GM18907 (cell line): Measurements from ENCODE around the gene TFRC.
"Not testable (repeated sequence)": the region's sequence is repeated elsewhere in the genome, so short reads cannot be mapped to it uniquely, and the experiment has no call there.

Experiments used
- ATAC-seq: cut with Tn5 transposase; IDR thresholded peaks from one replicate; pipeline ENCODE4 v1.9.1; 2021; ENCODE audit warnings: mild to moderate bottlenecking, moderate library complexity; ENCODE audit not compliant: unreplicated experiment

Gene TFRC

DNA sequence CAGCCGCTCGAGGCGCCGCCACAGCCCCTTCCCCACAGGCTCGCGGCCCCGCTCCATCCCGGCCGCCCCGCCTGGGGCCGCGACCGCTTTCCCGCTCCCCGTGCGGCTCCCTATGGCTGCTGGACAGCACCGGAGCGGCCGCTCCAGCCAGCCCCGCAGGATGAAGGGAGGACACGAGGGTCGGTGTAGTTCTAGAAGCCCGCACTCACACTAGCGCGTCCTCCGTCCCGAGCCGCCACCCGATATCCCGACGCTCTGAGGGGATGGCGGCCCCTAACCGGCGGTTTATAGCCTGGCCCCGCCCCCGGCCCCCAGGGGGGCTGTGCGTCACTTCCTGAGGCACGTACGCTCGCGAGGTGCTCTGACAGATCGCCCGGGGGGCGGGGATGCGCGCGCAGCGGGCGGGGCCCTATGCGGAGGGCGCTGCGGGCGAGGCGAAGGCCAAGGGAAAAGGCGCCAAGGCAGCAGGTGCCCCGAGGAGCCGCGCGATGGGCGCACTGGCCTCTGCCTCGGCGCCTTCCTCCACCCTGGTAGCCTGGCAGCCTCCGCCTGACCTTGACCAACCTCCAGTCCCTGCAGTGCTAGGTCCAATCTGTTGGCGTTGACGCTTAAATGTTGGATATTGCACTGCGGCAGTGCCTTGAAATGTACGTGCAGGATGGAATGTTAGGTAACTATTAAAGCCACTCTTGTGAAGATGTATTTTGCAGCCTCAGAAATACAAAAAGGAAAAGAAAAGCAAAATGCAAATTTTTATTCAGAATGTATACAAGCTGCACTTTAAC lies at the start of gene TFRC:
Gene TFRC (minus strand): TSS at position 257 of the 785 bp plus-strand sequence. CDS start 4,991 bp downstream, outside the sequence.
- ATAC-seq = peak; percentile 89

DNA sequence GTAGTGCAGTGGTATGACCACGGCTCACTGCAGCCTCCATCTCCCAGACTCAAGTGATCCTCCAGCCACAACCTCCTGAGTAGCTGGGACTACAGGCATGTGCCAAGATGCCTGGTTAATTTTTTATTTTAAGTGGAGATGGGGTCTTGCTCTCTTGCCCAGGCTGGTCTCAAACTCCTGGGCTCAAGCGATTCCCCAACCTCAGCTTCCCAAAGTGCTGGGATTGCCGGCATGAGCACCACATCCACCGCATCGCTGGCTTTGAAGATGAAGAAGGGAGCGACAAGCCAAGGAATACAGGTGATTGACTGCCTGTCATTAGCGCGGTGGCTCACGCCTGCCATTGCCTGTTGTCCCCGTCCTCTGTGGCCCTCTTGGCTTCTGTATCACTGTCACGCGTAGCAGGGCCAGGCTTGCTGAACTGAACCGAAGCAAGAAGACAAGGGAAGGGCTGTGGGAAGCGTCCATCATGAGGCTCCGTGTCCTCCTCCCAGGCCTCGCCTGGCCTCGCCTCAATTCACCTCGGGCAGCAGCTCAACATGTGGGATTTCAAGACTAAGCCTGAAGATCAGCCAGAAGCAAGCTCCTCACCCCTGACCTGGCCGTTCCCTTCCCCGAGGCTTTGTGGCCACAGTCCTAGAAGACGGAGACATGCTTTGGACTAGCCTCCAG lies 46.4 kb upstream of the TFRC start:
- no peak for ATAC-seq

DNA sequence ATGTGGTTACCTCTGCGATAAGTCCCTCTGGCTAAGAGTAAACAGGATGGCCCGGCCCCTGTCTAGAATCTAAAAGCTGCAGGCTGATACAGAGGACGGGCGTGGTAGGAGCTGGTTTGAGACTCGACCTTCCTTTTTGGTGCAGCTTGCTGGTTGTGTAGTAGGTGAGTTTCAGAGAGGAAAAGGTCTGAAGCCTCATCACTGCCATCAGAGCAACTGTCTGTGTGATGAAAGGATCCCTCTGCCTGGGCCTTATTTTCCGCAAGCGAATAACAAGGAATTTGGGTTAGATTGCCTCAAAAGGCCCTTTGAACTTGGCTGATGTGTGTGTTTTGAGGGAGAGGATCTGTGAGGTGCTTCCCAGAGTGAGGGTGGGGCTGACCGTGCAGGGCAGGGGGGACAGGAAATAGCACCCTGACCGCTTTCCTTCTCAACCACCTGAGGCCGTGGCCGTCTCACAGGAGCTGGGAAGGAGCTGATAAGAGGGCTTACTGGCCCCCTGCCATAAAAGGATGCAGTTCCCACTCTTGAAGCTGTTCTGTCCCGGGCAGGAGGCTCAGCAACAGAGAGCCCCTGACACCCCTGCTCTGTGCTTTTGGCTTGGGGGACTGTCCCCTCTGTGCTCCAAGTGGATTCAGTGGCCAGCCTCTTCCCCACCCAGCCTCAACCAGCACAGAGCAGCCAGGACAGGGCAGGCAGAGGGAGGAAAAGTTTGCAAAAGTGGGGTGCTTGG lies 45.6 kb upstream of the TFRC start:
- ATAC-seq = no peak

DNA sequence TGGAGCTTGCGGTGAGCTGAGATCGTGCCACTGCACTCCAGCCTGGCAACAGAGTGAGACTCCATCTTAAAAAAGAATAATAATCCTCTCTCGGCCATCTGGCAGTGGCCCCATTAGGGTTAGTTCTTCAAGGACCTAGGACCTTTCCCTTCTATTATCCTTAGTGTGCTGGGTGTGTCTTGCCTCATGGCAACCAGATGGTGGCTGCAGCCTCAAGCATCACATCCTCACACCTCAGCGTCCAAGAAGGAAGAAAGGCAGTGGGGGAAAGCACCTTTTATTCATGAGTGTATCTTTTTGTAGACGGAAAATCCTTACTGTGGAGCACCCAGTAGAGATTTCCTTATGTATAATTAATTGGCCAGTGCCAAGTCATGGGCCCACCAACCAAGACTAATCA lies 42.7 kb upstream of the TFRC start:
- ATAC-seq = no peak

DNA sequence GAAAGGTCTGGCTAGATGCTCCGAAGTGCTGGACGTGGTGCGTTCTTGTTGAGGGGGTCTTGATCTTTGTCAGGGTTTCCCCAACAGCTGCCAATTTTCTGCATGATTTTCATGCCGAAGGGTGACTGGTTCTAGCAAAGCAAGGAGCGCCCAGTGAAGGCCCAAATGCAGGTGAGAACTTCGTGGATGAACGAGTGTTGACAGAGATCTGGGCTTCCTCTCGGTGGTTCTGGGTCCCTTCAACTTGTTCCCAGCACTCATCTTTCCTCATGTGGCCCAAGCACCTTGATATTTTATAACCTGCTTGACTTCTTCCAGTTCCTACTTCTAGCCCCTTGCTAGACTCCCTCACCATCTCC lies 40.8 kb upstream of the TFRC start:
- no peak for ATAC-seq

- no peak for ATAC-seq
Measured at GRCh38 chr3:196122021-196122687, 40.3 kb upstream of the TFRC start.

DNA sequence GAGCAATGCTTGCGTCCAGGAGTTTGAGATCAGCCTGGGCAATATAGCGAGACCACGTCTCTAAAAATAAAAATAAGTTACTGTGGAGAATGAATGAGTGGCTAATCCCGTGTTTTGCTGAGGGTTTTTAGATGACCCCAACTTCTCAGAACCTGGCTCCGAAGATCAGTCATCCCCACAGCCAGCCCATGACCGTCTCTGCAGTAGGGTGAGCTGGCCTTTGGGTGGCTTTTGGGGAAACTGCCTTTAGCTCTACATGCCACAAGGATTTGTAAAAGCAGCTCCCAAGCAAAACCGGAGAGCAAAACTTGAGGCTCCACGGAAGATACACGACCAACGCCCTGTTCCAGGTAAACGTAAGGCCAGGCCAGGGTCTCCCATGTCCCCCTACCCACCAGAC lies 39.2 kb upstream of the TFRC start:
- no peak for ATAC-seq

- no peak for ATAC-seq
Measured at GRCh38 chr3:196120291-196120951, 38.5 kb upstream of the TFRC start.

DNA sequence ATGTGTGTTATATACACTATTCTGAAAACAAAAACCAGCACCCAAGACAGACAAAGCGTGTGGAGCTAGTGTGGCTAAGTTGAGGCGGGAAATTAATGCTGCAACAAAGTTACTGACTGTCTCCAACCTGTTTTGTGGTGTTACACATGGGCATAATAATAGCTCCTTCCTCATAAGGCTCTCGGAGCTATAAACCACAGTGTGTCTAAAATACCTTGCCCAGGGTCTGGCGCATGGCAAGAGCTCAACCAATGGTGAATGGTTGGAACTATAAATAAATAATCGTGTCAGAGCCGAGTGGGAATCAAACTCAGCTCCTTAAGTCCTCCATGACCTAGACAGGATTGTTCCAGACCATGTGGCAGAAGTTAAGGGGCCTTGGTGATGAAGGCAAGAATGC lies 35.9 kb upstream of the TFRC start:
- no peak for ATAC-seq

DNA sequence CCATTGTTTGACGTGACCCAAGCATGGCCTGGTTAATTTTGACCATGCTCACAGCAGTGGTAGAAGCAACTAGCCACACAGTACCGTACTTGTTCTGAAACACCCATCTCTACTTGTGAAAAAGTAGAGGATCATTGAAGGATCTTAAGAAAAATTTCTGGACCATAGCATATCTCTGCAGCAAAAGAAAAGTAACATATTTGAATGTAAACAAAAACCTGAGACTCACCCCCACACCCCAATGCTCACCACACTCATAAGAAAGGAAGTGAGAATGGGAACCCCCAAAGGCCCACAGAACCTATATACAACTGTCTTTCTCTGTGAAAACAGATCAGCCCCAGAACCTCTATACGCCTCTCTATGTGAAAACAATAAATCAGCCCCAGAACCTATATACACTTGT lies 33.8 kb upstream of the TFRC start:
- ATAC-seq = peak; percentile 55

GRCh38 chr3:196111939-196112386 lies 30.1 kb upstream of the TFRC start:
- ATAC-seq = no peak

- no peak for ATAC-seq
Measured at GRCh38 chr3:196108075-196108743, 26.3 kb upstream of the TFRC start.

GRCh38 chr3:196104707-196105106 lies 22.8 kb upstream of the TFRC start:
- not testable (repeated sequence) for ATAC-seq

DNA sequence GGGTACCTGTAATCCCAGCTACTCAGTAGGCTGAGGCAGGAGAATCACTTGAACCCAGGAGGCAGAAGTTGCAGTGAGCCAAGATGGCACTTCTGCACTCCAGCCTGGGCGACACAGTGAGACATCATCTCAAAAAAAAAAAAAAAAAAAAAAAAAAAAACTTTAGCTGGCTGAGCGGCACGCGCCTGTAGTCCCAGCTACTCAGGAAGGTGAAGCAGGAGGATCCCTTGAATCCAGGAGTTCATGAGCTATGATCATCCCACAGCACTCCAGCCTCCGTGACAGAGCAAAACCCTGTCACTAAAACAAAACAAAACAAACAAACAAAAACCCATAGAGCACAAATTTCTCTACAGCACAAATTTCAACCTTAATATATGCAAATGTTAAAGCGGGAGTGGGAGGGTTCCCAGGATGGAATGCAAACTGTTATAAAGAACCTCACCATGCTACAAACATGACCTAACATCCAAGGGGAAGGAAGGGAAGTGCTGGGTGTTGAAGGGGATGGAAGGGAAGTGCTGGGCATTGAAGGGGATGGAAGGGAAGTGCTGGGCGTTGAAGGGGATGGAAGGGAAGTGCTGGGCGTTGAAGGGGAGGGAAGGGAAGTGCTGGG lies 16.6 kb upstream of the TFRC start:
- not testable (repeated sequence) for ATAC-seq

DNA sequence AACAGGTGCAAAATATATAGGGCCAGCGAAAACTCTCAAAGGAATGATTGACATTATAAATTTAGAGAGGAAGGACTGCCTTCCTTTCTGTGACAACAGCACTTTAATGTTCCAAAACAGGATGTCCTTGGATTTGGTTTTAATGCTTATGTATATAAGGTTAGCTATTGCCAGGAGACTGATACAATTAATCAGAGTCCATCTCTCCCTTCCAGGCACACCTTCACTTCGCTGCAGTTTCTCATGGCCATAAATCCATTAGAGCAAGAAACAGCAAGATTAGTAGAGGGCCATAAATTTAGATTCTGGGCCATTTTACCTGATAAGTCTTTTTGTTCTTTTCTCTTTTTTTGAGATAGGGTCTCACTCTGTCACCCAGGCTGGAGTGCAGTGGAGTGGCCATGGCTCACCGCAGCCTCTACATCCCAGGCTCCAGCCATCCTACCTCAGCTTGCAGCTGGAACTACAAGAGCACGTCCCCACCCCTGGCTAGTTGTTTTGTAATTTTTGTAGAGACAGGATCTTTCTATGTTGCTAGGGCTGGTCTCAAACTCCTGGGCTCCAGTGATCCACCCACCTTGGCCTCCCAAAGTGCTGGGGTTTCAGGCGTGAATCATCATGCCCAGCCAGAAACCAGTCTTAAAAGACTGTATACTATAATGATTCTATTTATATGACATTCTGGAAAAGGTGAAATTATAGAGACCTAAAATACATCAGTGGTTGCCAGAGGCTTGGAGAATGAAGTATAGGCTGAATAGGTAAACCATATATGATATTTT lies 15.7 kb upstream of the TFRC start:
- ATAC-seq = no peak

- ATAC-seq = peak; percentile 82
Measured at GRCh38 chr3:196096382-196096953, 14.6 kb upstream of the TFRC start.

- no peak for ATAC-seq
Measured at GRCh38 chr3:196093317-196094111, 11.6 kb upstream of the TFRC start.

- no peak for ATAC-seq
Measured at GRCh38 chr3:196087906-196088305, 6.0 kb upstream of the TFRC start.
